ENCODE measurements around the gene FAM170B. TPM values are rescaled to one million over a fixed set of nuclear protein-coding genes. Genes with fewer than 3 reads are reported as not detected.

FAM170B gene
- total and polyA plus RNA-seq, 9 of the 15 experiments (the other 6 are each of a cell fraction or from before 2014, with no cell fraction given), result 0.11 to 0.21 TPM; not detected in 7

- TF ChIP-seq BRD4 (IDR thresholded peaks at IDR 0.05) (no peak), ZNF274 (IDR thresholded peaks at IDR 0.05; ENCODE audit: borderline replicate concordance, low read depth, low read length) (no peak), ZNF311 (CRISPR knock-in tag; IDR thresholded peaks at IDR 0.05) (no peak), ATF7 (IDR thresholded peaks at IDR 0.05) (no peak), C11orf30 (IDR thresholded peaks at IDR 0.05; ENCODE audit: low read depth) (no peak), PURB (CRISPR knock-in tag; IDR thresholded peaks at IDR 0.05; ENCODE audit: low read depth) (no peak), ZNF133 (CRISPR knock-in tag; IDR thresholded peaks at IDR 0.05) (no peak), PHF20 (IDR thresholded peaks at IDR 0.05; ENCODE audit: partially characterized antibody) (peak; percentile 2), GATAD2A (IDR thresholded peaks at IDR 0.05) (peak; percentile 28; the same call in 1 of the 2 replicates), CBX3 (IDR thresholded peaks at IDR 0.05; ENCODE audit: borderline replicate concordance in 1 of 2, low read length in 2 of 2) (no peak), ZNF146 (CRISPR knock-in tag; IDR thresholded peaks at IDR 0.05; ENCODE audit: unreplicated experiment) (no peak), CHD2 (IDR thresholded peaks at IDR 0.05; ENCODE audit: low read depth, low read length) (no peak), SNRNP70 (optimal IDR thresholded peaks at IDR 0.05; ENCODE audit: low read depth, low read length) (no peak), NKRF (IDR thresholded peaks at IDR 0.05; ENCODE audit: borderline replicate concordance) (no peak), OTX1 (CRISPR knock-in tag; IDR thresholded peaks at IDR 0.05) (no peak), ZNF174 (CRISPR knock-in tag; IDR thresholded peaks at IDR 0.05) (no peak), ELF4 (CRISPR knock-in tag; IDR thresholded peaks at IDR 0.05) (0 out of 2 replicates have a peak, but pooled peaks have one; percentile 35)
- TF ChIP-seq, protein P1, sequence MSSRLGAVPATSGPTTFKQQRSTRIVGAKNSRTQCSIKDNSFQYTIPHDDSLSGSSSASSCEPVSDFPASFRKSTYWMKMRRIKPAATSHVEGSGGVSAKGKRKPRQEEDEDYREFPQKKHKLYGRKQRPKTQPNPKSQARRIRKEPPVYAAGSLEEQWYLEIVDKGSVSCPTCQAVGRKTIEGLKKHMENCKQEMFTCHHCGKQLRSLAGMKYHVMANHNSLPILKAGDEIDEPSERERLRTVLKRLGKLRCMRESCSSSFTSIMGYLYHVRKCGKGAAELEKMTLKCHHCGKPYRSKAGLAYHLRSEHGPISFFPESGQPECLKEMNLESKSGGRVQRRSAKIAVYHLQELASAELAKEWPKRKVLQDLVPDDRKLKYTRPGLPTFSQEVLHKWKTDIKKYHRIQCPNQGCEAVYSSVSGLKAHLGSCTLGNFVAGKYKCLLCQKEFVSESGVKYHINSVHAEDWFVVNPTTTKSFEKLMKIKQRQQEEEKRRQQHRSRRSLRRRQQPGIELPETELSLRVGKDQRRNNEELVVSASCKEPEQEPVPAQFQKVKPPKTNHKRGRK (tag; IDR thresholded peaks at IDR 0.05), result peak; percentile 68
- TF ChIP-seq, protein P2, sequence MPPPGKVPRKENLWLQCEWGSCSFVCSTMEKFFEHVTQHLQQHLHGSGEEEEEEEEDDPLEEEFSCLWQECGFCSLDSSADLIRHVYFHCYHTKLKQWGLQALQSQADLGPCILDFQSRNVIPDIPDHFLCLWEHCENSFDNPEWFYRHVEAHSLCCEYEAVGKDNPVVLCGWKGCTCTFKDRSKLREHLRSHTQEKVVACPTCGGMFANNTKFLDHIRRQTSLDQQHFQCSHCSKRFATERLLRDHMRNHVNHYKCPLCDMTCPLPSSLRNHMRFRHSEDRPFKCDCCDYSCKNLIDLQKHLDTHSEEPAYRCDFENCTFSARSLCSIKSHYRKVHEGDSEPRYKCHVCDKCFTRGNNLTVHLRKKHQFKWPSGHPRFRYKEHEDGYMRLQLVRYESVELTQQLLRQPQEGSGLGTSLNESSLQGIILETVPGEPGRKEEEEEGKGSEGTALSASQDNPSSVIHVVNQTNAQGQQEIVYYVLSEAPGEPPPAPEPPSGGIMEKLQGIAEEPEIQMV (tag; conservative IDR thresholded peaks at IDR 0.05; ENCODE audit: low read depth), result no peak
- TF ChIP-seq, protein P3, sequence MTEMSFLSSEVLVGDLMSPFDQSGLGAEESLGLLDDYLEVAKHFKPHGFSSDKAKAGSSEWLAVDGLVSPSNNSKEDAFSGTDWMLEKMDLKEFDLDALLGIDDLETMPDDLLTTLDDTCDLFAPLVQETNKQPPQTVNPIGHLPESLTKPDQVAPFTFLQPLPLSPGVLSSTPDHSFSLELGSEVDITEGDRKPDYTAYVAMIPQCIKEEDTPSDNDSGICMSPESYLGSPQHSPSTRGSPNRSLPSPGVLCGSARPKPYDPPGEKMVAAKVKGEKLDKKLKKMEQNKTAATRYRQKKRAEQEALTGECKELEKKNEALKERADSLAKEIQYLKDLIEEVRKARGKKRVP (CRISPR knock-in tag; IDR thresholded peaks at IDR 0.05), result no peak
These were observed 28.7 kb downstream of the FAM170B start (continued) for GRCh38 chr10:49105076-49105475.

Data from K562 (cell line).